Endothelial cell of umbilical vein (primary cell): ENCODE results near the gene MEOX2. TPM values are rescaled to one million over a fixed set of nuclear protein-coding genes. Genes with fewer than 3 reads are reported as not detected.

Source experiments
- BruUV-seq: library from RNA; stranded (reverse); fragments of 400-500 nt; replicated peaks from 2 replicates; lab custom pipeline; 2021; lab: Mats Ljungman, UMichigan
- CTCF ChIA-PET: fragments of 300-600, 350-600 bp; sonication (Branson Sonifier 250); formaldehyde crosslinking; loops from one replicate; lab custom pipeline; 2021; ENCODE audit warnings: antibody characterized with exemption, inconsistent platforms; lab: Charles Lee
- POLR2A ChIA-PET: fragments of 300-600, 350-600 bp; sonication (Branson Sonifier 250); formaldehyde crosslinking; loops from one replicate; lab custom pipeline; 2021; ENCODE audit warnings: antibody characterized with exemption, inconsistent platforms; lab: Charles Lee
- DNase-seq: peaks from one replicate; pipeline ENCODE4 v3.0.0-alpha.2; 2011; ENCODE audit warnings: low read depth, low spot score
- FAIRE-seq: peaks from 2 replicates; lab custom pipeline; 2011; peaks lifted over from hg19 to GRCh38; lab: Jason Lieb, UNC
- H2AFZ ChIP-seq: 2 replicates; pipeline ENCODE4 v1.6.0; 2012; ENCODE audit warnings: low read depth, low read length, control low read depth, inconsistent platforms
- H3K27ac ChIP-seq: 2 replicates; pipeline ENCODE4 v1.5.1; 2011; ENCODE audit warnings: low read depth, mild to moderate bottlenecking, control low read depth, low read length, moderate library complexity; ENCODE audit not compliant: insufficient read depth
- H3K27me3 ChIP-seq, 2 experiments: 2 replicates each; pipeline versions ENCODE4 v1.6.0 to v1.6.1; 2011; ENCODE audit warnings: low read length in 2 of 2, mixed read lengths in 1 of 2; ENCODE audit not compliant: control insufficient read depth in 2 of 2, insufficient read depth in 2 of 2
- H3K36me3 ChIP-seq, 2 experiments: 2 replicates in 1 of 2; 3 replicates in 1 of 2; pipeline ENCODE4 v1.5.1; 2011; ENCODE audit warnings: low read length in 2 of 2, mild to moderate bottlenecking in 1 of 2, moderate library complexity in 1 of 2; ENCODE audit not compliant: control insufficient read depth in 2 of 2, insufficient read depth in 2 of 2; ENCODE audit errors: extremely low read depth in 1 of 2
- H3K4me1 ChIP-seq: 3 replicates; pipeline ENCODE4 v1.5.1; 2011; ENCODE audit warnings: mild to moderate bottlenecking, low read length; ENCODE audit not compliant: control insufficient read depth, insufficient read depth; ENCODE audit errors: extremely low read depth
- H3K4me2 ChIP-seq: 2 replicates; pipeline ENCODE4 v1.6.1; 2011; ENCODE audit warnings: low read length, control low read depth, mixed read lengths; ENCODE audit not compliant: insufficient read depth
- H3K4me3 ChIP-seq, 3 experiments: fragments of 200-600 bp in 1 of 3; sonication (generic), shearing (Covaris generic) in 1 of 3; replicated peaks in 1 of 3; 2 replicates each; pipeline ENCODE4 v1.5.1; 2011 to 2016; ENCODE audit warnings: control low read depth in 3 of 3, low read length in 3 of 3, mild to moderate bottlenecking in 2 of 3, inconsistent platforms in 1 of 3, low read depth in 1 of 3, moderate library complexity in 1 of 3; ENCODE audit not compliant: insufficient read depth in 1 of 3
- H3K79me2 ChIP-seq: 2 replicates; pipeline ENCODE4 v1.6.0; 2012; ENCODE audit warnings: low read length, inconsistent platforms; ENCODE audit not compliant: control insufficient read depth, insufficient read depth
- H3K9ac ChIP-seq: replicated peaks from 2 replicates; pipeline ENCODE3; 2011; ENCODE audit warnings: low read length, control low read depth; ENCODE audit not compliant: insufficient read depth; ENCODE audit errors: extremely low read depth
- H3K9me1 ChIP-seq: replicated peaks from 3 replicates; pipeline ENCODE4 v1.6.0; 2011; ENCODE audit warnings: mild to moderate bottlenecking, low read length; ENCODE audit not compliant: control insufficient read depth, insufficient read depth; ENCODE audit errors: extremely low read depth
- H3K9me3 ChIP-seq: replicated peaks from 2 replicates; pipeline ENCODE4 v1.5.1; 2012; ENCODE audit warnings: low read length, inconsistent platforms; ENCODE audit not compliant: control insufficient read depth, insufficient read depth
- H4K20me1 ChIP-seq: replicated peaks from 2 replicates; pipeline ENCODE3; 2011; ENCODE audit warnings: mild to moderate bottlenecking, low read length; ENCODE audit not compliant: control insufficient read depth, insufficient read depth; ENCODE audit errors: extremely low read depth
- FOS ChIP-seq: IDR thresholded peaks from 2 replicates; pipeline ENCODE4 v1.6.1; 2011; ENCODE audit warnings: mild to moderate bottlenecking, low read length, moderate library complexity, borderline replicate concordance; ENCODE audit not compliant: insufficient read depth
- JUN ChIP-seq: IDR thresholded peaks from 2 replicates; pipeline ENCODE4 v1.6.1; 2011; ENCODE audit warnings: borderline replicate concordance, low read depth; ENCODE audit not compliant: insufficient read length, insufficient read depth
- MAX ChIP-seq: IDR thresholded peaks from 2 replicates; pipeline ENCODE4 v1.6.1; 2011; ENCODE audit not compliant: insufficient read depth, insufficient read length
- MYC ChIP-seq: IDR thresholded peaks from one replicate; pipeline ENCODE4 v1.6.1; 2011; ENCODE audit warnings: mild to moderate bottlenecking, low read depth, low read length
- POLR2AphosphoS5 ChIP-seq: IDR thresholded peaks from 2 replicates; pipeline ENCODE4 v1.6.1; 2012; ENCODE audit warnings: low read depth, mild to moderate bottlenecking, control low read depth, low read length, moderate library complexity; ENCODE audit not compliant: insufficient read depth
- dilution Hi-C: fragments of 300-500 bp; cut with MboI; formaldehyde crosslinking; loops from one replicate; pipeline ENCODE4 v1.15.0; 2019; ENCODE audit warnings: low sequenced_read_pairs; ENCODE audit not compliant: extremely low pct_ligation_motif_present
- intact Hi-C: fragments of 100-400 bp; cut with micrococcal nuclease; formaldehyde crosslinking; loops from one replicate; pipeline ENCODE4 v1.10.0; 2022
- polyA plus RNA-seq, 4 experiments: library from polyadenylated mRNA; depleted of rRNA in 3 of 4; stranded (reverse) in 3 of 4; unstranded in 1 of 4; fragments of >200 nt; gene quantifications; 2 replicates each; pipeline versions ENCODE4 v1.2.1 to v1.2.3, GENCODE V29; 2011 to 2012; ENCODE audit warnings: missing spikeins in 1 of 4
- total RNA-seq: library from RNA; stranded (reverse); gene quantifications from 2 replicates; pipeline ENCODE4 v1.2.3, GENCODE V29; 2021
- TF ChIP-seq, protein P1 (sequence below), 2 donors: IDR thresholded peaks; 1 replicate in 1 of 2; 2 replicates in 1 of 2; pipeline ENCODE4 v1.5.1; 2011; ENCODE audit warnings: low read length in 2 of 2, mild to moderate bottlenecking in 2 of 2, moderate library complexity in 2 of 2, control low read depth in 1 of 2, inconsistent platforms in 1 of 2, low read depth in 1 of 2; ENCODE audit not compliant: insufficient read depth in 1 of 2; ENCODE audit errors: extremely low read depth in 1 of 2

Gene MEOX2
- total and polyA plus RNA-seq, 2 donors (not counting 3 experiments of a cell fraction or from before 2014, with no cell fraction given): 11.6 to 45.1 TPM

GRCh38 chr7:15652776-15653290, 33.6 kb downstream of the MEOX2 start:
- H3K27ac ChIP-seq: no peak overlapping the region
- no peak overlapping the region for H3K9ac ChIP-seq
- BruUV-seq: no TSS peak
- H2AFZ ChIP-seq: no peak overlapping the region
- TF ChIP-seq, protein P1, sequence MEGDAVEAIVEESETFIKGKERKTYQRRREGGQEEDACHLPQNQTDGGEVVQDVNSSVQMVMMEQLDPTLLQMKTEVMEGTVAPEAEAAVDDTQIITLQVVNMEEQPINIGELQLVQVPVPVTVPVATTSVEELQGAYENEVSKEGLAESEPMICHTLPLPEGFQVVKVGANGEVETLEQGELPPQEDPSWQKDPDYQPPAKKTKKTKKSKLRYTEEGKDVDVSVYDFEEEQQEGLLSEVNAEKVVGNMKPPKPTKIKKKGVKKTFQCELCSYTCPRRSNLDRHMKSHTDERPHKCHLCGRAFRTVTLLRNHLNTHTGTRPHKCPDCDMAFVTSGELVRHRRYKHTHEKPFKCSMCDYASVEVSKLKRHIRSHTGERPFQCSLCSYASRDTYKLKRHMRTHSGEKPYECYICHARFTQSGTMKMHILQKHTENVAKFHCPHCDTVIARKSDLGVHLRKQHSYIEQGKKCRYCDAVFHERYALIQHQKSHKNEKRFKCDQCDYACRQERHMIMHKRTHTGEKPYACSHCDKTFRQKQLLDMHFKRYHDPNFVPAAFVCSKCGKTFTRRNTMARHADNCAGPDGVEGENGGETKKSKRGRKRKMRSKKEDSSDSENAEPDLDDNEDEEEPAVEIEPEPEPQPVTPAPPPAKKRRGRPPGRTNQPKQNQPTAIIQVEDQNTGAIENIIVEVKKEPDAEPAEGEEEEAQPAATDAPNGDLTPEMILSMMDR (IDR thresholded peaks at IDR 0.05; ENCODE audit: extremely low read depth in 1 of 2, insufficient read depth in 1 of 2, low read depth in 1 of 2, low read length in 2 of 2): no peak
- TF ChIP-seq MAX: no peak
- TF ChIP-seq POLR2AphosphoS5: no peak
- no peak for TF ChIP-seq JUN
- TF ChIP-seq FOS: no peak
- no peak for TF ChIP-seq MYC
- FAIRE-seq (no peak), DNase-seq (no peak)
- H3K4me2 ChIP-seq: no peak overlapping the region
- H3K9me3 ChIP-seq: no peaks in the 10 kb centered on the region
- dilution Hi-C loops: no loop called here
- peaks cover 7% of the 10 kb centered on the region for H3K79me2 ChIP-seq
- H4K20me1 ChIP-seq: no peaks in the 10 kb centered on the region
- ChIA-PET POLR2A (no interaction called here), CTCF (interaction anchor here (1.2 kb wide), 1 partner anchor 31 kb away, joined by 3 read pairs; no protein-coding TSS in a partner anchor)
- H3K4me3 ChIP-seq: no peak overlapping the region
- H3K27me3 ChIP-seq: no peaks in the 10 kb centered on the region
- intact Hi-C loops: no loop called here
- H3K9me1 ChIP-seq: no peaks in the 10 kb centered on the region
- peaks cover 10% of the 10 kb centered on the region for H3K4me1 ChIP-seq
- no peaks in the 10 kb centered on the region for H3K36me3 ChIP-seq
